ENCODE measurements around the gene MARS1. TPM values are rescaled to one million over a fixed set of nuclear protein-coding genes. Genes with fewer than 3 reads are reported as not detected.
"Not testable (repeated sequence)": the region's sequence is repeated elsewhere in the genome, so short reads cannot be mapped to it uniquely, and the experiment has no call there.

Gene MARS1
- total RNA-seq, 2 donors from 2014 or later, result 90.3 to 195 TPM

GRCh38 chr12:57554453-57554852 lies 66.6 kb downstream of the MARS1 start:
- peaks cover 5% of the 10 kb centered on the region for H3K27me3 ChIP-seq
- TF ChIP-seq CTCF (IDR thresholded peaks at IDR 0.05), result no peak
- no peak for DNase-seq
- H3K27ac ChIP-seq, result no peak overlapping the region
- no peaks in the 10 kb centered on the region for H3K4me1 ChIP-seq
- intact Hi-C loops (cut with DNase I), result no loop called here
- no peak overlapping the region for H3K9ac ChIP-seq (ENCODE audit: low read depth in 2 of 2, low read length in 2 of 2)
- H3K4me3 ChIP-seq, result no peak overlapping the region
- H3K36me3 ChIP-seq, result no peaks in the 10 kb centered on the region
- H3K9me3 ChIP-seq, result no peaks in the 10 kb centered on the region

GRCh38 chr12:57554897-57555296 lies 67.0 kb downstream of the MARS1 start:
- intact Hi-C loops (cut with DNase I), result no loop called here
- no peak for TF ChIP-seq CTCF (IDR thresholded peaks at IDR 0.05)
- H3K4me1 ChIP-seq, result no peaks in the 10 kb centered on the region
- H3K9ac ChIP-seq (ENCODE audit: low read depth in 2 of 2, low read length in 2 of 2), result no peak overlapping the region
- no peak overlapping the region for H3K4me3 ChIP-seq
- no peaks in the 10 kb centered on the region for H3K36me3 ChIP-seq
- H3K27me3 ChIP-seq, result peaks cover 2% of the 10 kb centered on the region
- H3K9me3 ChIP-seq, result no peaks in the 10 kb centered on the region
- H3K27ac ChIP-seq, result no peak overlapping the region
- no peak for DNase-seq

GRCh38 chr12:57558864-57559263 lies 71.0 kb downstream of the MARS1 start:
- H3K4me1 ChIP-seq, result no peaks in the 10 kb centered on the region
- TF ChIP-seq CTCF (IDR thresholded peaks at IDR 0.05), result no peak
- H3K9ac ChIP-seq (ENCODE audit: low read depth in 2 of 2, low read length in 2 of 2), result no peak overlapping the region
- no peaks in the 10 kb centered on the region for H3K27me3 ChIP-seq
- no peak for DNase-seq
- no peak overlapping the region for H3K27ac ChIP-seq
- intact Hi-C loops (cut with DNase I), result no loop called here
- H3K36me3 ChIP-seq, result no peaks in the 10 kb centered on the region
- H3K9me3 ChIP-seq, result no peaks in the 10 kb centered on the region
- no peak overlapping the region for H3K4me3 ChIP-seq

GRCh38 chr12:57560516-57560915 lies 72.6 kb downstream of the MARS1 start:
- no peaks in the 10 kb centered on the region for H3K36me3 ChIP-seq
- no peaks in the 10 kb centered on the region for H3K4me1 ChIP-seq
- H3K9ac ChIP-seq (ENCODE audit: low read depth in 2 of 2, low read length in 2 of 2), result no peak overlapping the region
- no peaks in the 10 kb centered on the region for H3K27me3 ChIP-seq
- no peak overlapping the region for H3K27ac ChIP-seq
- H3K4me3 ChIP-seq, result no peak overlapping the region
- no peak for DNase-seq
- no peak for TF ChIP-seq CTCF (IDR thresholded peaks at IDR 0.05)
- no peaks in the 10 kb centered on the region for H3K9me3 ChIP-seq
- intact Hi-C loops (cut with DNase I), result no loop called here

GRCh38 chr12:57561117-57561516 lies 73.2 kb downstream of the MARS1 start:
- H3K4me3 ChIP-seq; DNase-seq; H3K27me3 ChIP-seq; intact Hi-C loops (cut with DNase I); H3K9ac ChIP-seq (ENCODE audit: low read depth in 2 of 2, low read length in 2 of 2); H3K27ac ChIP-seq; H3K36me3 ChIP-seq; H3K9me3 ChIP-seq; H3K4me1 ChIP-seq: not testable (repeated sequence)

GRCh38 chr12:57563358-57563757 lies 75.5 kb downstream of the MARS1 start:
- Histone ChIP-seq H3K4me3 (no peak overlapping the region), H3K4me1 (no peaks in the 10 kb centered on the region), H3K36me3 (no peaks in the 10 kb centered on the region), H3K27ac (no peak overlapping the region), H3K27me3 (no peaks in the 10 kb centered on the region), H3K9ac (ENCODE audit: low read depth in 2 of 2, low read length in 2 of 2) (no peak overlapping the region), H3K9me3 (no peaks in the 10 kb centered on the region)
- intact Hi-C loops (cut with DNase I), result no loop called here
- no peak for DNase-seq
- TF ChIP-seq CTCF (IDR thresholded peaks at IDR 0.05), result no peak

Measured in colonic mucosa (tissue), 4 donors.